Smooth muscle cell (in vitro differentiated cells): ENCODE results near the gene CITED1. TPM values are rescaled to one million over a fixed set of nuclear protein-coding genes. Genes with fewer than 3 reads are reported as not detected.

Experiments
- DNase-seq: peaks from one replicate; lab custom pipeline; 2025; ENCODE audit not compliant: unreplicated experiment; lab: John Stamatoyannopoulos, UW
- H2AFZ ChIP-seq: fragments of 200-600 bp; sonication (generic); 2 replicates; pipeline ENCODE4 v1.6.0; 2016; ENCODE audit warnings: antibody characterized with exemption, low read depth, mild to moderate bottlenecking
- H3F3A ChIP-seq: fragments of 200-600 bp; sonication (generic); 2 replicates; pipeline ENCODE4 v1.6.0; 2017; ENCODE audit warnings: antibody characterized with exemption, low read depth
- H3K27ac ChIP-seq: fragments of 200-600 bp; sonication (generic); 2 replicates; pipeline ENCODE4 v1.5.1; 2016; ENCODE audit warnings: low read depth, mild to moderate bottlenecking
- H3K27me3 ChIP-seq: fragments of 200-600 bp; sonication (generic); 2 replicates; pipeline ENCODE4 v1.6.1; 2016; ENCODE audit warnings: low read depth, mild to moderate bottlenecking
- H3K36me3 ChIP-seq: fragments of 200-600 bp; sonication (generic); 2 replicates; pipeline ENCODE4 v1.5.1; 2016; ENCODE audit warnings: low read depth
- H3K4me1 ChIP-seq: fragments of 200-600 bp; sonication (generic); 2 replicates; pipeline ENCODE4 v1.5.1; 2016; ENCODE audit warnings: low read depth
- H3K4me2 ChIP-seq: fragments of 200-600 bp; sonication (generic); 2 replicates; pipeline ENCODE4 v1.6.0; 2016; ENCODE audit warnings: mild to moderate bottlenecking
- H3K4me3 ChIP-seq: fragments of 200-600 bp; sonication (generic); 2 replicates; pipeline ENCODE4 v1.5.1; 2016; ENCODE audit warnings: mild to moderate bottlenecking
- H3K79me2 ChIP-seq: fragments of 200-600 bp; sonication (generic); 2 replicates; pipeline ENCODE4 v1.6.0; 2016; ENCODE audit warnings: low read depth, mild to moderate bottlenecking
- H3K9ac ChIP-seq: fragments of 200-600 bp; sonication (generic); 2 replicates; pipeline ENCODE4 v1.6.0; 2016; ENCODE audit warnings: low read depth
- H3K9me3 ChIP-seq: fragments of 200-600 bp; sonication (generic); replicated peaks from 2 replicates; pipeline ENCODE4 v1.5.1; 2016; ENCODE audit warnings: low read depth
- H4K20me1 ChIP-seq: fragments of 200-600 bp; sonication (generic); 2 replicates; pipeline ENCODE4 v1.6.0; 2016; ENCODE audit warnings: low read depth
- WGBS: methylation state at CpG from one replicate; pipeline ENCODE4 v1.1.7; 2016; ENCODE audit warnings: low lambda C conversion rate; 5-methylcytosine and 5-hydroxymethylcytosine counted together
- polyA plus RNA-seq: library from polyadenylated mRNA; unstranded; fragments of >200 nt; fragmentation: Nextera tagmentation; extraction: Ambion mirVana; gene quantifications from 2 replicates; pipeline ENCODE4 v1.2.1, GENCODE V29; 2016
- total RNA-seq: library from RNA; depleted of rRNA; stranded (reverse); fragments of >200 nt; gene quantifications from 2 replicates; pipeline ENCODE4 v1.2.3, GENCODE V29; 2014
- TF ChIP-seq, protein P1 (sequence below): fragments of 200-600 bp; sonication (generic); IDR thresholded peaks from 2 replicates; pipeline ENCODE4 v1.5.1; 2017; ENCODE audit warnings: borderline replicate concordance, mild to moderate bottlenecking, antibody characterized with exemption; ENCODE audit not compliant: insufficient read depth, poor library complexity, severe bottlenecking

CITED1 gene
- total and polyA plus RNA-seq, 2 experiments from 2014 or later, result 0.42 to 1.0 TPM

DNA sequence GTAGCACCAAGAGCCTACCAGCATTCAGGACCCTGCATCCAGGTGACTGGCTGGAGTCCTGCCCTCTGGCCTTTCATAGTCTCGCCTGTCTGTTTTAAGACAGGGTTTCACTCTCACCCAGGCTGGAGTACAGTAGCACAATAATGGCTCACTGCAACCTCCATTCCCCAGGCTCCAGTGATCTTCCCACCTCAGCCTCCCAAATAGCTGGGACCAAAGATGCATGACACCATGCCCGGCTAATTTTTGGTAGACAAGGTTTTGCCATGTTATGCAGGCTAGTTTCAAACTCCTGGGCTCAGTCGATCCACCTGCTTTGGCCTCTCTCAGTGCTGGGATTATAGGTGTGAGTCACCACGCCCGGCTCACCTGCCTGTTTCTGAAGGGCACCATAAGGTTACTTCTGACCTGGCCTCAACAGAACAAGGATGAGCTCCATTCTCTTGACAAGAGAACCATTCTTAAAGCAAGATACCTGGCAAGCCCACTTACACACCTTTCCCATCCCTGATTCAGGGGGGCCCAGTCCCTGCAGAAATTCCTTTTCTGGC lies 35.3 kb downstream of the CITED1 start:
- peaks cover 18% of the 10 kb centered on the region for H3K4me1 ChIP-seq
- TF ChIP-seq, protein P1, sequence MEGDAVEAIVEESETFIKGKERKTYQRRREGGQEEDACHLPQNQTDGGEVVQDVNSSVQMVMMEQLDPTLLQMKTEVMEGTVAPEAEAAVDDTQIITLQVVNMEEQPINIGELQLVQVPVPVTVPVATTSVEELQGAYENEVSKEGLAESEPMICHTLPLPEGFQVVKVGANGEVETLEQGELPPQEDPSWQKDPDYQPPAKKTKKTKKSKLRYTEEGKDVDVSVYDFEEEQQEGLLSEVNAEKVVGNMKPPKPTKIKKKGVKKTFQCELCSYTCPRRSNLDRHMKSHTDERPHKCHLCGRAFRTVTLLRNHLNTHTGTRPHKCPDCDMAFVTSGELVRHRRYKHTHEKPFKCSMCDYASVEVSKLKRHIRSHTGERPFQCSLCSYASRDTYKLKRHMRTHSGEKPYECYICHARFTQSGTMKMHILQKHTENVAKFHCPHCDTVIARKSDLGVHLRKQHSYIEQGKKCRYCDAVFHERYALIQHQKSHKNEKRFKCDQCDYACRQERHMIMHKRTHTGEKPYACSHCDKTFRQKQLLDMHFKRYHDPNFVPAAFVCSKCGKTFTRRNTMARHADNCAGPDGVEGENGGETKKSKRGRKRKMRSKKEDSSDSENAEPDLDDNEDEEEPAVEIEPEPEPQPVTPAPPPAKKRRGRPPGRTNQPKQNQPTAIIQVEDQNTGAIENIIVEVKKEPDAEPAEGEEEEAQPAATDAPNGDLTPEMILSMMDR, result no peak
- peak overlapping the region; percentile 96 for H3K27ac ChIP-seq
- no peaks in the 10 kb centered on the region for H3K9me3 ChIP-seq
- 85% methylated on average over 5 of the region's 5 CpGs for WGBS
- peaks cover 42% of the 10 kb centered on the region for H4K20me1 ChIP-seq
- no peaks in the 10 kb centered on the region for H3K27me3 ChIP-seq
- no peak overlapping the region for H3K9ac ChIP-seq
- no peak overlapping the region for H3K4me2 ChIP-seq
- H3F3A ChIP-seq, result peaks cover 6% of the 10 kb centered on the region
- DNase-seq, result no peak
- no peaks in the 10 kb centered on the region for H3K36me3 ChIP-seq
- peaks cover 9% of the 10 kb centered on the region for H3K79me2 ChIP-seq
- no peak overlapping the region for H3K4me3 ChIP-seq
- no peak overlapping the region for H2AFZ ChIP-seq

DNA sequence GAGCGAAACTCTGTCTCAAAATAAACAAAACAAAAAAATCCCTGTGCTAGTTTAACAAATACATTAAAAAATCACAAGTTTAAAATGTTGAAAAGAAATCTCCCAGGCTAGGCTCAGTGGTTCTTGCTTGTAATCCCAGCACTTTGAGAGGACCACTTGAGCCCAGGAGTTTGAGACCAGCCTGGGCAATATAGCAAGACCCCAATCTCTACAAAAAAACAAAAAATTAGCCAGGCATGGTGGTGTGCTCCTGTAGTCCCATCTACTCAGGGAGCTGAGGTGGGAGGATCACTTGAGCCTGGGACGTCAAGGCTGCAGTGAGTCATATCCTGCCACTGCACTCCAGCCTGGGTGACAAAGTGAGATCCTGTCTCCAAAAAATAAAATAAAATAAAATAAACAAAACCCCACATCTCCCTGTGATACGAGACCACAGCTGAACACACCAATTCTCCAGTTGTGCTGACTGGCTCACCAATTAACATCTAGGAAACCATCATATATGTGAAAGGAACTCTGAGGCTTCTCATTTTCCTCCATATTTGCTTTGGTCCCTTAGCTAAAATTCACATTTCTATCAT lies 36.0 kb downstream of the CITED1 start:
- Histone ChIP-seq H4K20me1 (peaks cover 35% of the 10 kb centered on the region), H3K9me3 (no peaks in the 10 kb centered on the region), H3K9ac (peak overlapping the region; percentile 75), H3K4me2 (peak overlapping the region; percentile 43), H3K27me3 (no peaks in the 10 kb centered on the region), H2AFZ (no peak overlapping the region), H3K4me1 (peaks cover 12% of the 10 kb centered on the region), H3K79me2 (peaks cover 4% of the 10 kb centered on the region), H3K4me3 (no peak overlapping the region), H3K36me3 (no peaks in the 10 kb centered on the region), H3F3A (peaks cover 2% of the 10 kb centered on the region), H3K27ac (peak overlapping the region; percentile 96)
- DNase-seq, result no peak
- TF ChIP-seq, protein P1, result no peak
- WGBS, result 57% methylated on average over 3 of the region's 3 CpGs

DNA sequence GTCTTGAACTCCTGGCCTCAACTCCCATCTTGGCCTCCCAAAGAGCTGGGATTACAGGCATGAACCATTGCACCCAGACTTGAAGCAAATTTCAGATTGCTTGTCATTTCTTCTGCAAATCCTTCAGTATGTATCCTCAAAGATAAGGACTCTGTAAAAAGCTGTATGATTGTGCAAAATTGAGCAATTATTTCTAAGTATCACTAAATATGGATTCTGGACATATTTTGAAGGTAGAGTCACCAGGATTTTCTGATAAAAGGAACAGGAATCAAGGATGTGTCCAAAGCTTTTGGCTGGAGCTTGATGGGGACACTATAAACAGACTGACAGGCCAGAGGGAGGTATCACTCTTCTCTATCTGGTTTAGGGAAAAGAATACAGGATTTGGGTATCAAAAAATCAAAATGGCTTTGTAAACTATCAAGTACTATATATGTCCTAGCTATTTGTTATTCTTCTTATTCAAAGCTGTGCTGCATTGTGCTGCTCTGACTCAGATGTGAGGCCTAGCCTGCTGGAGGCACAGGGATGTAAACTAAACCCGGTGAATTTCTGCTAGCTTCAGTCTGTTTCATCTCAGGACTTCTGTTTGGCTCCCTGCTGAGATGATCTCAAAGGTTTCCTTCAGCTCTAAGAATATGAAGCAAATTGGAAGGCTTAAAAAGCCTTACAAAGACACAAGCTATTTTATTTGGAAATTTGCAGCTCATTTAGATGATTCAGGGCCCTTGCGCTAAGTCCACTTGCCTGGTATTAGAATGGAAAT lies 36.9 kb downstream of the CITED1 start:
- peak overlapping the region; percentile 75 for H3K9ac ChIP-seq

More for the DNA sequence above, 36.9 kb downstream of the CITED1 start:
- H3F3A ChIP-seq, result no peaks in the 10 kb centered on the region
- DNase-seq, result no peak
- H3K27ac ChIP-seq, result peak overlapping the region; percentile 96
- no peaks in the 10 kb centered on the region for H3K9me3 ChIP-seq
- no peaks in the 10 kb centered on the region for H3K36me3 ChIP-seq
- H3K27me3 ChIP-seq, result no peaks in the 10 kb centered on the region
- H2AFZ ChIP-seq, result no peak overlapping the region
- TF ChIP-seq, protein P1, result no peak
- no peaks in the 10 kb centered on the region for H3K79me2 ChIP-seq
- H3K4me2 ChIP-seq, result peak overlapping the region; percentile 43
- 42% methylated on average over 2 of the region's 2 CpGs for WGBS
- H3K4me1 ChIP-seq, result peaks cover 2% of the 10 kb centered on the region
- peaks cover 26% of the 10 kb centered on the region for H4K20me1 ChIP-seq
- H3K4me3 ChIP-seq, result no peak overlapping the region
